NB4 (cell line): ENCODE data around the gene RPP21.

Experiments
- DNase-seq: peaks from one replicate; pipeline ENCODE4 v3.0.0; 2010; ENCODE audit warnings: low read depth
- H3K4me3 ChIP-seq: one replicate; pipeline ENCODE4 v1.5.1; 2011; ENCODE audit warnings: mild to moderate bottlenecking, low read depth, low read length, moderate library complexity
- MAX ChIP-seq: IDR thresholded peaks from 2 replicates; pipeline ENCODE4 v1.6.1; 2011; ENCODE audit warnings: low read depth, low read length

Gene RPP21

GRCh38 chr6:30394139-30394538 lies 49.2 kb downstream of the RPP21 start:
- no peak for TF ChIP-seq MAX
- no peak for DNase-seq
- no peak overlapping the region for H3K4me3 ChIP-seq
